HG03460 (cell line): ENCODE results near the gene MYO1C.

Experiments used
- ATAC-seq: cut with Tn5 transposase; IDR thresholded peaks from one replicate; pipeline ENCODE4 v1.9.1; 2021; ENCODE audit not compliant: unreplicated experiment

Gene MYO1C

GRCh38 chr17:1486802-1487695 lies 5.4 kb downstream of the MYO1C start:
- no peak for ATAC-seq

DNA sequence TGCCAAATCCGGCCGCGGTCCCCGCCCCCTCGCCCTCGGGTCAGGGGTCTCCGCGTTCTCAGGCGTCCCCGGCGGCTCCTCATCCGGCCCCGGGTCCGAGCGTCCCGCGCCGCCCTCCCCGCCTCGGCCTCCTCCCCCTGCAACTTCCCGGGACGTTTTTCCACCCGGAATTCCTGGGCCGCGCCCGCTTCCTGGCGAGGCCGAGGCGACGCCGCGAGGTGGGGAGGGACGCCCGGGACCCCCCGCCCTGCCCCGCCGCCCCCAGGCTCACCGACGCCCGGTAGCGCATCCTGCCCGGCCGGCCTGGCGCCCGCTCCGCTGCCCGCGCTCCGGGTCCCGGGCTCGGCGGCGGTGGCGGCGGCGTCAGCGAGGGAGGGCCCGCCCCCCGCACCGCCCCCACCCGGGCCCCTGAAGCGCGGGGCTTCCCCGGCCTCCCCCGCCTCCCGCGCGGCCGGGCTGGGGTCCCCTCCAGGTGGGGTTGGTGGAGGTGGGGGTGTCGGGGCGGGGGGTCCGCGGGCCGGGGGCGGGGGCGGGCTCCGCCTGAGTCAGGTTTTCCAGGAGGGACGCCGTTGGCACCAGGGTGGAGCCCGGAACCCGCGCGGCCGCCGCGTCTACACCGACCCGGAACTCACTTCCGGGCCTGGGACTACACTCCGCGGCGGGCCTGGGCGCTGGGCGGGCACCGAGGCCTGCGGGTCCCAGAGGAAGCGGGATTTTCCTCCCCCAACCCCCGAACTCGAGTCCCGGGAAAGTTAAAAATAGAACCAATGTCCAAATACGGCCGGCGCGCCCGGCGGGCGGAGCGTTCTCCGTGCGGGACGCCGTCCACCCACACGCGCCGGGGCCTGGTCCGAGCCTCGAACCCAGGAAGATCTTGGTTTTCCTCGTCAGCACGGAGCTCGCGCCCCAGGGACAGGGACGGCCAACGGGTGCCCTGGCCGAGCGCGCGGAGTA lies 6.8 kb downstream of the MYO1C start:
- no peak for ATAC-seq

DNA sequence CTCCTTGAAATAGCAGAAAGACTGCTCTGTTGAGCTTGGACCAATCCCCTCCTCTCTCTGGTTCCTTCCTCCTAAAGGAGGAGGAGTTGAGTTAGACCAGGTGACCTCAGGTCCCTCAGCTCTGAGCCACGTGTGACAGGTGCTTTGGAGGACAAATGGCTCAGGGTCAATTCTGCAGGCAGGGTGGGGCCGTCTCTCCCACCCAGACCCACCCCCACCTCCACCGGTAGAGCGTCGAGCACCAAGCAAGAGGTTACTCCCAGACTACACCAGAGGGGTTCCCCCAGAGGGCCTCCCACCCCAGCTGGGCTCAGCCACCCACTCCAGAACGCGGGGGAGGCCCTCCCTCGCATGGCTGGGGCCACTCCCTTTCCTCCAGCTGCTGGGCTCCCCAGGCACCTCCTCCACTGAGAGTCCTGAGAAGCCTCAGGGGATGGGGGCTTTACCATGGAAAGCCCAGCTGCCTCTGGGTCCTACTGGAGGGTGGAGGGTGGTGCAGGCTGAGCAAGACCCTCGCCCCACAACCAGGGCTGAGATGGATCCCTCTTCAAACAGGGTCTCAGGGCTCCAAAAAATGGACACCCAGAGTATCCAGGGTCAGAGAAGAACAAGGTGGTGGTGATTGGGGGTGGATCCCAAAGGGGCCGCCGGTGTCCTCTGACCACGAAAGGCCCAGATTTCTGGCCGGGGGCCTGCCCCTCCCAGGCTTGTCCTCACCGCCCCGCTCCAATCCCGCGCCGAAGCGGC lies 7.6 kb downstream of the MYO1C start:
- ATAC-seq: peak; percentile 46

- ATAC-seq: no peak
Measured at GRCh38 chr17:1484060-1484535, 8.4 kb downstream of the MYO1C start.

- ATAC-seq: no peak
Measured at GRCh38 chr17:1482680-1483079, 9.8 kb downstream of the MYO1C start.

GRCh38 chr17:1481736-1482135 lies 10.8 kb downstream of the MYO1C start:
- no peak for ATAC-seq

- ATAC-seq: no peak
Measured at GRCh38 chr17:1480747-1481465, 11.6 kb downstream of the MYO1C start.

DNA sequence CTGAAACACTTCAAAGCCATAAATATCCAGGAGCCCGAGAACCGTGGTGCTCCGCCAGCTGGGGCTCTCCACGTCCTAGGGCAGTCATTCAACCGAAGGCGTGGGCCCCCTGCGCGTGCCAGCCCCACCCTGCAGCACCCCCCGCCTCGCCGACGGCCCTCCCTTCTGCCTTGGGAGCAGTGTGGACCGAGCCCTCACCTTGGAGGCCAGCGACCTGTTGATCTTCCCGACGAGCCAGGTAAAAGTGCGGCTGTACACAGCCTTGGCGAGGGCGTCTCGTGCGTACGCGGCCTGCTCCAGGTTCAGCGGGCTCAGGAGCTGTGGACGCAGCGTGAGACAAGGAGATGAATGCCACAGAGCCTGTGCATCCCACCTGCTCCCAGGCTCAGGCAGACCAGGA lies 14.1 kb downstream of the MYO1C start:
- no peak for ATAC-seq

DNA sequence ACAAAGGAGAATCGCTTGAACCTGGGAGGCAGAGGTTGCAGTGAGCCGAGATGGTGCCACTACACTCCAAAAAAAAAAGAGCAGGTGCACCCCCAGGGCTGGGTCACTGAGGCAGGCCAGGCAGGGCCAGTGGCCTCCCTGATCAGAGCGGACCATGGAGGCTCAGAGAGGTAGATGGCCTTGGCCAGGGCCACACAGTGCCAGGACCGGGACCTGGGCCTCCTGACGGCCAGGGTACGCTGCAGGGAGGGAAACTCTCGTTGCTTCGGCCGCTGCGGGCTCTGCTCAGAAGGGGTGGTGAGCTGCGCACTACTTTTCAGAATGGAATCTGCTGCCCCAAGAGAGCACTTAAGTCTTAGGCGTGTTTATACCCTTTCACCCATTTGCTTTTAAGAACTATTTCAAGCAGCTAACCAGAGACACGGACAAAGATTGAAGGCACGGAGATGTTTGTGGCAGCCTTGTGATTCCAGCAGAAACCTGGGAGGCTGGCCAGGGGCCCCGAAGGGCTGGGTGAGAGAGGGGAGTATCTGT lies 17.1 kb downstream of the MYO1C start:
- no peak for ATAC-seq

- peak; percentile 40 for ATAC-seq
Measured at GRCh38 chr17:1474402-1475189, 17.9 kb downstream of the MYO1C start.

DNA sequence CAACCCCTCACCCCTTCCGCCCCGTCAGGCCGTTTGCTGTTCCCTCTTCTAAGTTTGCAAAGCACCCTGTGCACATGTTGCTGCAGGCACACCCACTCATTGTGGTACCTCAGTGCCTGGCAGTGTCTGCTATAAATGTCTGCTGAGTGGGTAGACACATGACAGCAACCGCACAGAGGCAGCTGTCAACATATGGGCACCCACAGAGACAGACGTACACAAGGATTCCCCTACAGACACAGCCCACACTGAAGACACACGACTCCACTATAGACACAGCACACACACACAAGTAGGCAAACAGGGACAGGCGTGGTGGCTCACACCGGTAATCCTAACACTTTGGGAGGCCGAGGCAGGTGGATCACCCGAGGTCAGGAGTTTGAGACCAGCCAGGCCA lies 18.6 kb downstream of the MYO1C start:
- no peak for ATAC-seq

DNA sequence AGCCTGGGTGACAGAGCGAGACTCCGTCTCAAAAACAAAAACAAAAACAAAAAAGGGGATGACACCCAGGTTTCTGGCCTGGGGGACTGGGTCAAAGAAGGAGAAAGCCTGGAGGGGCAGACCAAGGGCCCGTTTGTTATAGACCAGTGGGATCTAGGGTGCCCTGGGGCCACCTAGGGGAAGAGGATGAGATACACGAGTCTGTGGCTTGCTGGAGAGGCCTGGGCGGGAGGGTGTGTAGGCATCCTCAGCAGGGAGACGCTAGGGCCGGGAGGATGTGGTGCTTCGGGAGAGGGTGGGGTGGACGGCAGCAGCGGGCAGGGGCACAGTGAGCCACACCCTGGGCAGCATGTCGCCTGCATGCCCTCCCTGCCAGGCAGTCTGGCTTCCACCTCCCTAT lies 19.3 kb downstream of the MYO1C start:
- no peak for ATAC-seq

- no peak for ATAC-seq
Measured at GRCh38 chr17:1471911-1472821, 20.3 kb downstream of the MYO1C start.

GRCh38 chr17:1471490-1471889 lies 21.0 kb downstream of the MYO1C start:
- ATAC-seq: no peak

GRCh38 chr17:1470755-1471462 lies 21.6 kb downstream of the MYO1C start:
- no peak for ATAC-seq

DNA sequence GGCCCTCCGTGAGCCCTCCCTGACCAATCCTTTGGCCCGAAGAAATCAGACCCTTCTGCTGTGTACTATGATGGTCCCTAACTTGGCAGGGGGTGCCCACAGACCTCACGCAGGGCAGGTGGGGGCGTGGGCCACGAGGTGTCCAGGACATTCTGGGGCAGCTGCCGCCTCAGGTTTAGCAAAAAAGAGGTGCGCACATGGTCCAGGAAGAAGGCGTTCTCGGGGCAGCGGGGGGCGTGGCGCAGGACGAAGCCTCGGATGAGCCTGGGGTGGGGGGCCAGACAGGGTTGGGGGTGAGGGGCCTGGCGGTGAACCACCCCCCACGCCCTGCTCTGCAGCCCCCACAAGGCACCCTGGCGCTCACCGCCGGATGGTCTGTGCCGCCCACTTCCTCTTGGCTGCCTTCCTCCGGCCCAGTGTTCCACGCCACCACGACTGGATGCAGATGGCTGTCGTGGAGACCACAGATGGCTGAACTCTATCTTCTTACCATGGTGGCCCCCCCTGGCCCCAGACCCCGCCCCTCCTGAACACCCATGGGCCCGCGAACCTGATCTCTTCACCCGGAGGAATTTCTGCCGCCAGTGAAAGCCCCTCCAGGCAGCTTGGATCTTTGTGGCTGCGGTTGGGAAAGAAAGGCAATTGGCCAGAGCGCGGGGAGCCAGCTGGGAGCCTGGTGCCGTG lies 22.3 kb downstream of the MYO1C start:
- no peak for ATAC-seq

- no peak for ATAC-seq
Measured at GRCh38 chr17:1469231-1469852, 23.1 kb downstream of the MYO1C start.
